ENCODE results near the gene PPP4C.

The PPP4C gene

GRCh38 chr16:30041841-30042240 is 34.0 kb upstream of the PPP4C start:
- Histone ChIP-seq H2AFZ (ENCODE audit: low read depth, low read length) (no peak overlapping the region), H3K4me1 (ENCODE audit: low read length) (no peaks in the 10 kb centered on the region), H3K79me2 (ENCODE audit: low read length) (no peaks in the 10 kb centered on the region), H3K27me3 (ENCODE audit: low read depth, low read length) (peaks cover 5% of the 10 kb centered on the region), H3K4me3 (ENCODE audit: low read length) (no peak overlapping the region), H3K9ac (ENCODE audit: low read length) (no peak overlapping the region), H3K4me2 (ENCODE audit: low read length) (no peak overlapping the region), H3K9me3 (ENCODE audit: insufficient read depth, low read length) (no peaks in the 10 kb centered on the region), H3K27ac (ENCODE audit: low read length) (no peak overlapping the region), H4K20me1 (ENCODE audit: insufficient read depth, low read length) (no peaks in the 10 kb centered on the region), H3K36me3 (replicated peaks; ENCODE audit: low read depth, low read length) (no peaks in the 10 kb centered on the region)
- TF ChIP-seq CTCF (IDR thresholded peaks at IDR 0.05; ENCODE audit: low read depth, low read length) = peak; percentile 47
- TF ChIP-seq EZH2phosphoT487 (IDR thresholded peaks at IDR 0.05; ENCODE audit: low read depth) = no peak

GRCh38 chr16:30046178-30046577 is 29.6 kb upstream of the PPP4C start:
- Histone ChIP-seq H3K4me1 (ENCODE audit: low read length) (no peaks in the 10 kb centered on the region), H3K36me3 (replicated peaks; ENCODE audit: low read depth, low read length) (no peaks in the 10 kb centered on the region), H3K27me3 (ENCODE audit: low read depth, low read length) (peaks cover 7% of the 10 kb centered on the region), H3K4me2 (ENCODE audit: low read length) (no peak overlapping the region), H3K4me3 (ENCODE audit: low read length) (no peak overlapping the region), H3K27ac (ENCODE audit: low read length) (no peak overlapping the region), H4K20me1 (ENCODE audit: insufficient read depth, low read length) (no peaks in the 10 kb centered on the region), H2AFZ (ENCODE audit: low read depth, low read length) (no peak overlapping the region), H3K79me2 (ENCODE audit: low read length) (no peaks in the 10 kb centered on the region), H3K9ac (ENCODE audit: low read length) (no peak overlapping the region), H3K9me3 (ENCODE audit: insufficient read depth, low read length) (no peaks in the 10 kb centered on the region)
- TF ChIP-seq CTCF (IDR thresholded peaks at IDR 0.05; ENCODE audit: low read depth, low read length) (no peak), EZH2phosphoT487 (IDR thresholded peaks at IDR 0.05; ENCODE audit: low read depth) (no peak)

GRCh38 chr16:30046588-30046987 is 29.2 kb upstream of the PPP4C start:
- no peak for TF ChIP-seq EZH2phosphoT487 (IDR thresholded peaks at IDR 0.05; ENCODE audit: low read depth)
- no peak for TF ChIP-seq CTCF (IDR thresholded peaks at IDR 0.05; ENCODE audit: low read depth, low read length)
- H3K36me3 ChIP-seq (replicated peaks; ENCODE audit: low read depth, low read length) = no peaks in the 10 kb centered on the region

GRCh38 chr16:30049871-30050270 is 25.9 kb upstream of the PPP4C start:
- Histone ChIP-seq H3K4me1 (ENCODE audit: low read length) (peaks cover 5% of the 10 kb centered on the region), H3K79me2 (ENCODE audit: low read length) (no peaks in the 10 kb centered on the region), H3K9me3 (ENCODE audit: insufficient read depth, low read length) (no peaks in the 10 kb centered on the region), H4K20me1 (ENCODE audit: insufficient read depth, low read length) (no peaks in the 10 kb centered on the region), H3K36me3 (replicated peaks; ENCODE audit: low read depth, low read length) (no peaks in the 10 kb centered on the region), H3K9ac (ENCODE audit: low read length) (no peak overlapping the region), H3K27me3 (ENCODE audit: low read depth, low read length) (peaks cover 7% of the 10 kb centered on the region), H3K4me3 (ENCODE audit: low read length) (no peak overlapping the region), H3K27ac (ENCODE audit: low read length) (no peak overlapping the region), H2AFZ (ENCODE audit: low read depth, low read length) (no peak overlapping the region), H3K4me2 (ENCODE audit: low read length) (no peak overlapping the region)
- TF ChIP-seq CTCF (IDR thresholded peaks at IDR 0.05; ENCODE audit: low read depth, low read length) (no peak), EZH2phosphoT487 (IDR thresholded peaks at IDR 0.05; ENCODE audit: low read depth) (no peak)

More at GRCh38 chr16:30046588-30046987, 29.2 kb upstream of the PPP4C start:
- H3K27me3 ChIP-seq (ENCODE audit: low read depth, low read length) = peaks cover 7% of the 10 kb centered on the region
- no peak overlapping the region for H2AFZ ChIP-seq (ENCODE audit: low read depth, low read length)
- H3K9me3 ChIP-seq (ENCODE audit: insufficient read depth, low read length) = no peaks in the 10 kb centered on the region
- H3K9ac ChIP-seq (ENCODE audit: low read length) = no peak overlapping the region
- H3K4me3 ChIP-seq (ENCODE audit: low read length) = no peak overlapping the region
- H3K27ac ChIP-seq (ENCODE audit: low read length) = no peak overlapping the region
- H3K79me2 ChIP-seq (ENCODE audit: low read length) = no peaks in the 10 kb centered on the region
- no peak overlapping the region for H3K4me2 ChIP-seq (ENCODE audit: low read length)
- H3K4me1 ChIP-seq (ENCODE audit: low read length) = no peaks in the 10 kb centered on the region
- no peaks in the 10 kb centered on the region for H4K20me1 ChIP-seq (ENCODE audit: insufficient read depth, low read length)
